ENCODE results near the gene MIA2.
"Not testable (repeated sequence)": the region's sequence is repeated elsewhere in the genome, so short reads cannot be mapped to it uniquely, and the experiment has no call there.

MIA2 gene

GRCh38 chr14:39276005-39276404 lies 42.3 kb downstream of the MIA2 start:
- DNase-seq, result no peak

GRCh38 chr14:39276579-39277114 lies 42.9 kb downstream of the MIA2 start:
- no peak for DNase-seq

- DNase-seq, result no peak
These were observed 45.8 kb downstream of the MIA2 start for GRCh38 chr14:39279515-39279914.

- not testable (repeated sequence) for DNase-seq
These were observed 47.0 kb downstream of the MIA2 start for GRCh38 chr14:39280678-39281077.

- no peak for DNase-seq
These were observed 55.8 kb downstream of the MIA2 start for GRCh38 chr14:39289523-39289922.

GRCh38 chr14:39291701-39292100 lies 58.0 kb downstream of the MIA2 start:
- DNase-seq, result no peak

GRCh38 chr14:39293629-39294028 lies 59.9 kb downstream of the MIA2 start:
- no peak for DNase-seq

GRCh38 chr14:39300389-39300788 lies 66.7 kb downstream of the MIA2 start:
- DNase-seq, result not testable (repeated sequence)

- no peak for DNase-seq
These were observed 68.6 kb downstream of the MIA2 start for GRCh38 chr14:39302124-39302810.

GRCh38 chr14:39303115-39303514 lies 69.4 kb downstream of the MIA2 start:
- no peak for DNase-seq

GRCh38 chr14:39307815-39308214 lies 74.1 kb downstream of the MIA2 start:
- DNase-seq, result no peak

- DNase-seq, result no peak
These were observed 76.3 kb downstream of the MIA2 start for GRCh38 chr14:39310051-39310450.

GRCh38 chr14:39315859-39316444 lies 82.2 kb downstream of the MIA2 start:
- DNase-seq, result no peak

- DNase-seq, result no peak
These were observed 83.3 kb downstream of the MIA2 start for GRCh38 chr14:39316830-39317553.

GRCh38 chr14:39318574-39318973 lies 84.9 kb downstream of the MIA2 start:
- DNase-seq, result no peak

- no peak for DNase-seq
These were observed 85.7 kb downstream of the MIA2 start for GRCh38 chr14:39319381-39319780.

GRCh38 chr14:39320318-39320717 lies 86.6 kb downstream of the MIA2 start:
- no peak for DNase-seq

GRCh38 chr14:39322807-39323206 lies 89.1 kb downstream of the MIA2 start:
- no peak for DNase-seq

- DNase-seq, result no peak
These were observed 90.4 kb downstream of the MIA2 start for GRCh38 chr14:39324097-39324496.

GRCh38 chr14:39339003-39339402 lies 105.3 kb downstream of the MIA2 start:
- no peak for DNase-seq

GRCh38 chr14:39341126-39341525 lies 107.4 kb downstream of the MIA2 start:
- DNase-seq, result not testable (repeated sequence)

- no peak for DNase-seq
These were observed 109.1 kb downstream of the MIA2 start for GRCh38 chr14:39342768-39343167.

GRCh38 chr14:39343614-39344013 lies 109.9 kb downstream of the MIA2 start:
- DNase-seq, result no peak

GRCh38 chr14:39350866-39351265 lies 117.2 kb downstream of the MIA2 start:
- DNase-seq, result no peak
